ENCODE measurements around the gene AXDND1. TPM values are rescaled to one million over a fixed set of nuclear protein-coding genes. Genes with fewer than 3 reads are reported as not detected.

AXDND1 gene
- total and polyA plus RNA-seq, 9 of the 15 experiments (the other 6 are each of a cell fraction or from before 2014, with no cell fraction given): 0.03 to 0.13 (median 0.06) TPM; not detected in 5

DNA sequence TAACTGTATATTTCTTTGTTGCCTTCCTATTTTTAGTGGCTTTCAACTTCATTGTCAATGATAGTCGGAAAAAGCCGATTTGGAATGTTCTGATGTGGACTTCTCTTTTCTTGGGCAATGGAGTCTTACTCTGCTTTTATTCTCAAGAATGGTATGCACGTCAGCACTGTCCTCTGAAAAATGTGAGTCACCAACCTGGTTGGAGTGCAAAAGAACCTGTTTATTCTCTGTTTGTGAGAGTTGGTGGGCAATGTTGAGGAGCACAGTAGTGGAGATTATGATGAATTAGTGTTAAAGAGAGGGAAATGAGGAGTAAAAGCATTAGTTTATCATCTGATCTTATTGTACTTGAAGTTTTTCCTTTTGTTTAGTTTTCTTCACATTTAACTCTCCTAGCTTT is 14.5 kb upstream of the AXDND1 start:
- CTCF ChIA-PET (ENCODE audit: low intra/inter-chr PET ratio): no interaction called here
- Histone ChIP-seq H3K27ac (ENCODE audit: extremely low read depth, low read depth, low read length) (no peak overlapping the region), H3K9ac (ENCODE audit: insufficient read depth in 1 of 2, low read depth in 2 of 2, low read length in 2 of 2) (no peak overlapping the region), H3K36me3 (ENCODE audit: control insufficient read depth, insufficient read depth, low read length) (peaks cover 44% of the 10 kb centered on the region; the same call in 2 of the 3 replicates), H3K4me1 (replicated peaks in 1 of 2; ENCODE audit: control insufficient read depth in 2 of 2, insufficient read depth in 2 of 2, low read length in 2 of 2) (no peaks in the 10 kb centered on the region), H4K20me1 (replicated peaks; ENCODE audit: control insufficient read depth, insufficient read depth, low read length) (no peaks in the 10 kb centered on the region), H3K4me3 (no peak overlapping the region), H3K4me2 (ENCODE audit: insufficient read depth, low read length) (no peak overlapping the region), H2AFZ (ENCODE audit: low read depth, low read length) (no peak overlapping the region), H3K9me1 (ENCODE audit: control insufficient read depth, insufficient read depth, low read length) (no peaks in the 10 kb centered on the region), H3K27me3 (ENCODE audit: control insufficient read depth in 2 of 2, insufficient read depth in 2 of 2, low read length in 2 of 2) (no peaks in the 10 kb centered on the region), H3K79me2 (ENCODE audit: control insufficient read depth, insufficient read depth, low read length) (no peaks in the 10 kb centered on the region), H3K9me3 (replicated peaks; ENCODE audit: control insufficient read depth, insufficient read depth, low read depth, low read length) (no peaks in the 10 kb centered on the region)
- in situ Hi-C loops (cut with MboI): loop anchor here (25.0 kb wide), 1 partner anchor 814 kb away; no protein-coding TSS in a partner anchor
- DNase-seq (ENCODE audit: extremely low read depth in 1 of 4, low spot score in 3 of 4) (no peak), FAIRE-seq (no peak), ATAC-seq (no peak)
- POLR2A ChIA-PET: interaction anchor here (1.0 kb wide), 1 partner anchor 24 kb away, joined by 3 read pairs; no protein-coding TSS in a partner anchor
- intact Hi-C loops (cut with micrococcal nuclease): no loop called here
- WGBS (ENCODE audit: insufficient coverage, low coverage, missing lambda C conversion rate): 59% methylated on average over 3 of the region's 3 CpGs
- TF ChIP-seq, protein P1, sequence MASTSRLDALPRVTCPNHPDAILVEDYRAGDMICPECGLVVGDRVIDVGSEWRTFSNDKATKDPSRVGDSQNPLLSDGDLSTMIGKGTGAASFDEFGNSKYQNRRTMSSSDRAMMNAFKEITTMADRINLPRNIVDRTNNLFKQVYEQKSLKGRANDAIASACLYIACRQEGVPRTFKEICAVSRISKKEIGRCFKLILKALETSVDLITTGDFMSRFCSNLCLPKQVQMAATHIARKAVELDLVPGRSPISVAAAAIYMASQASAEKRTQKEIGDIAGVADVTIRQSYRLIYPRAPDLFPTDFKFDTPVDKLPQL (IDR thresholded peaks at IDR 0.05; ENCODE audit: extremely low read depth, insufficient read length): no peak
- TF ChIP-seq SREBF1 (IDR thresholded peaks at IDR 0.05; ENCODE audit: borderline replicate concordance, low read depth, low read length) (no peak), TBL1XR1 (IDR thresholded peaks at IDR 0.05; ENCODE audit: low read length in 2 of 2) (no peak), NEUROD1 (IDR thresholded peaks at IDR 0.05; ENCODE audit: borderline replicate concordance, low read depth, low read length, partially characterized antibody) (no peak), MCM7 (IDR thresholded peaks at IDR 0.05) (no peak), BHLHE40 (IDR thresholded peaks at IDR 0.05; ENCODE audit: low read length) (no peak), NFRKB (IDR thresholded peaks at IDR 0.05; ENCODE audit: low read depth) (no peak), ZNF668 (CRISPR knock-in tag; IDR thresholded peaks at IDR 0.05) (no peak), CEBPG (CRISPR knock-in tag; IDR thresholded peaks at IDR 0.05) (no peak), CEBPG (tag; conservative IDR thresholded peaks at IDR 0.05 in 1 of 2, IDR thresholded peaks at IDR 0.05 in 1 of 2) (no peak), MYC (IDR thresholded peaks at IDR 0.05; ENCODE audit: low read depth, low read length) (no peak), MYC (CRISPR knock-in tag; IDR thresholded peaks at IDR 0.05; ENCODE audit: borderline replicate concordance, low read depth) (no peak), ELF1 (tag; IDR thresholded peaks at IDR 0.05) (no peak), NR2F6 (CRISPR knock-in tag; IDR thresholded peaks at IDR 0.05) (no peak)
- TF ChIP-seq, protein P2, sequence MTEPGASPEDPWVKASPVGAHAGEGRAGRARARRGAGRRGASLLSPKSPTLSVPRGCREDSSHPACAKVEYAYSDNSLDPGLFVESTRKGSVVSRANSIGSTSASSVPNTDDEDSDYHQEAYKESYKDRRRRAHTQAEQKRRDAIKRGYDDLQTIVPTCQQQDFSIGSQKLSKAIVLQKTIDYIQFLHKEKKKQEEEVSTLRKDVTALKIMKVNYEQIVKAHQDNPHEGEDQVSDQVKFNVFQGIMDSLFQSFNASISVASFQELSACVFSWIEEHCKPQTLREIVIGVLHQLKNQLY (CRISPR knock-in tag; conservative IDR thresholded peaks at IDR 0.05): no peak
- BruUV-seq (replicated peaks): no TSS peak

Measured in K562 (cell line).